GM18867 (cell line): ENCODE results near the gene KLHL30.
A peak's percentile ranks its signal among the peaks of the same experiment; 100 is the strongest.

ENCODE experiments used
- ATAC-seq: cut with Tn5 transposase; IDR thresholded peaks from one replicate; pipeline ENCODE4 v1.9.1; 2021; ENCODE audit warnings: mild to moderate bottlenecking, moderate library complexity; ENCODE audit not compliant: unreplicated experiment

The KLHL30 gene

GRCh38 chr2:238138331-238139195 is at the start of gene KLHL30:
KLHL30 (plus strand) TSS chr2:238138668; CDS start chr2:238140755, 2,087 bp downstream.
- ATAC-seq = no peak

GRCh38 chr2:238090887-238091286 is 47.6 kb upstream of the KLHL30 start:
- ATAC-seq = no peak

- no peak for ATAC-seq
Measured at GRCh38 chr2:238091436-238092060, 46.9 kb upstream of the KLHL30 start.

GRCh38 chr2:238092486-238093035 is 45.9 kb upstream of the KLHL30 start:
- ATAC-seq = no peak

- ATAC-seq = no peak
Measured at GRCh38 chr2:238093181-238094140, 45.0 kb upstream of the KLHL30 start.

GRCh38 chr2:238094438-238095022 is 43.9 kb upstream of the KLHL30 start:
- ATAC-seq = no peak

- no peak for ATAC-seq
Measured at GRCh38 chr2:238095143-238095542, 43.3 kb upstream of the KLHL30 start.

GRCh38 chr2:238096311-238097011 is 42.0 kb upstream of the KLHL30 start:
- ATAC-seq = no peak

- no peak for ATAC-seq
Measured at GRCh38 chr2:238097201-238097987, 41.1 kb upstream of the KLHL30 start.

- ATAC-seq = peak; percentile 81
Measured at GRCh38 chr2:238097988-238098871, 40.2 kb upstream of the KLHL30 start.

GRCh38 chr2:238098901-238099713 is 39.4 kb upstream of the KLHL30 start:
- peak; percentile 9 for ATAC-seq

- ATAC-seq = no peak
Measured at GRCh38 chr2:238099714-238100048, 38.8 kb upstream of the KLHL30 start.

GRCh38 chr2:238100049-238100820 is 38.2 kb upstream of the KLHL30 start, which contains the start of gene ESPNL:
ESPNL (plus strand) TSS chr2:238100340; CDS start chr2:238100420, 80 bp downstream.
- no peak for ATAC-seq

GRCh38 chr2:238100821-238101771 is 37.4 kb upstream of the KLHL30 start:
- no peak for ATAC-seq
